WTC11 (cell line): ENCODE measurements around the gene BMP6. TPM values are rescaled to one million over a fixed set of nuclear protein-coding genes. Genes with fewer than 3 reads are reported as not detected.
A peak's percentile ranks its signal among the peaks of the same experiment; 100 is the strongest.

Experiments used
- ATAC-seq: fragments of 200-7000 bp; cut with Tn5 transposase; 2 replicates; pipeline ENCODE4 v1.10.0; 2021; ENCODE audit warnings: mild to moderate bottlenecking, moderate library complexity
- CTCF ChIA-PET: fragments of 300-600 bp; sonication (Branson Sonifier 250); formaldehyde crosslinking; loops from one replicate; lab custom pipeline; 2021; ENCODE audit warnings: antibody characterized with exemption; lab: Charles Lee
- POLR2A ChIA-PET: fragments of 350-600 bp; sonication (Branson Sonifier 250); formaldehyde crosslinking; loops from one replicate; lab custom pipeline; 2021; ENCODE audit warnings: antibody characterized with exemption; lab: Charles Lee
- DNase-seq: peaks from one replicate; pipeline ENCODE4 v3.0.0; 2021; ENCODE audit warnings: low spot score
- H3K27ac Mint-ChIP-seq: 2 replicates; pipeline ENCODE4 v1.8.0; 2021; ENCODE audit warnings: mixed read lengths
- H3K27me3 Mint-ChIP-seq: 2 replicates; pipeline ENCODE4 v1.8.0; 2021; ENCODE audit warnings: low read depth, mild to moderate bottlenecking, moderate library complexity, mixed read lengths
- H3K36me3 Mint-ChIP-seq: 2 replicates; pipeline ENCODE4 v1.8.0; 2021; ENCODE audit warnings: mixed read lengths
- H3K4me1 Mint-ChIP-seq: 2 replicates; pipeline ENCODE4 v1.8.0; 2022; ENCODE audit warnings: mixed read lengths
- H3K4me3 Mint-ChIP-seq: 2 replicates; pipeline ENCODE4 v1.8.0; 2021; ENCODE audit warnings: mild to moderate bottlenecking, moderate library complexity, mixed read lengths
- H3K9me3 Mint-ChIP-seq: 2 replicates; pipeline ENCODE4 v1.8.0; 2021; ENCODE audit warnings: mixed read lengths
- ATF1 ChIP-seq: sonication (generic); formaldehyde crosslinking; IDR thresholded peaks from 2 replicates; pipeline ENCODE4 v1.8.1; 2023; ENCODE audit warnings: mild to moderate bottlenecking, moderate library complexity, missing genetic modification reagents
- CDX4 ChIP-seq: fragments of 250-450 bp; sonication (Bioruptor Pico); IDR thresholded peaks from 2 replicates; pipeline ENCODE4 v1.9.0; 2021; ENCODE audit warnings: moderate library complexity, mild to moderate bottlenecking, inconsistent platforms, borderline replicate concordance
- CTCF ChIP-seq: fragments of 200-600 bp; IDR thresholded peaks from 2 replicates; pipeline ENCODE4 v1.8.0; 2022; ENCODE audit warnings: antibody characterized with exemption
- E2F1 ChIP-seq: sonication (generic); formaldehyde crosslinking; IDR thresholded peaks from 2 replicates; pipeline ENCODE4 v1.8.0; 2022; ENCODE audit warnings: mild to moderate bottlenecking, missing genetic modification reagents
- E2F4 ChIP-seq: sonication (generic); formaldehyde crosslinking; IDR thresholded peaks from 2 replicates; pipeline ENCODE4 v1.8.1; 2022; ENCODE audit warnings: low read depth, mild to moderate bottlenecking, moderate library complexity, missing genetic modification reagents, borderline replicate concordance
- E2F5 ChIP-seq: sonication (generic); formaldehyde crosslinking; IDR thresholded peaks from 2 replicates; pipeline ENCODE4 v1.8.1; 2022; ENCODE audit warnings: mild to moderate bottlenecking, moderate library complexity, missing genetic modification reagents
- GTF2I ChIP-seq: fragments of 250-450 bp; sonication (Bioruptor Pico); conservative IDR thresholded peaks from 2 replicates; pipeline ENCODE4 v1.4.0; 2021; ENCODE audit warnings: mild to moderate bottlenecking
- IRF1 ChIP-seq: sonication (generic); formaldehyde crosslinking; IDR thresholded peaks from 2 replicates; pipeline ENCODE4 v1.8.0; 2023; ENCODE audit warnings: missing genetic modification reagents
- JAZF1 ChIP-seq: fragments of 250-450 bp; sonication (Bioruptor Pico); IDR thresholded peaks from 2 replicates; pipeline ENCODE4 v1.9.0; 2021; ENCODE audit warnings: moderate library complexity, mild to moderate bottlenecking, inconsistent platforms
- JUN ChIP-seq: sonication (generic); formaldehyde crosslinking; IDR thresholded peaks from 2 replicates; pipeline ENCODE4 v1.8.0; 2023; ENCODE audit warnings: mild to moderate bottlenecking, missing genetic modification reagents
- MLX ChIP-seq: sonication (generic); formaldehyde crosslinking; IDR thresholded peaks from 2 replicates; pipeline ENCODE4 v1.8.1; 2023; ENCODE audit warnings: mild to moderate bottlenecking, missing genetic modification reagents, moderate library complexity
- NFATC4 ChIP-seq: fragments of 250-450 bp; sonication (Bioruptor Pico); IDR thresholded peaks from 2 replicates; pipeline ENCODE4 v1.9.0; 2021; ENCODE audit warnings: mild to moderate bottlenecking
- NFE2L1 ChIP-seq: sonication (generic); formaldehyde crosslinking; IDR thresholded peaks from 2 replicates; pipeline ENCODE4 v1.8.1; 2023; ENCODE audit warnings: missing genetic modification reagents
- NR2C2 ChIP-seq: sonication (generic); formaldehyde crosslinking; IDR thresholded peaks from 2 replicates; pipeline ENCODE4 v1.8.0; 2022; ENCODE audit warnings: mild to moderate bottlenecking, missing genetic modification reagents
- PRRX2 ChIP-seq: fragments of 250-450 bp; sonication (Bioruptor Pico); IDR thresholded peaks from 2 replicates; pipeline ENCODE4 v1.8.0; 2021; ENCODE audit warnings: mild to moderate bottlenecking
- RELA ChIP-seq: sonication (generic); formaldehyde crosslinking; IDR thresholded peaks from 2 replicates; pipeline ENCODE4 v1.8.1; 2022; ENCODE audit warnings: missing genetic modification reagents, mild to moderate bottlenecking, borderline replicate concordance
- SMAD4 ChIP-seq: sonication (generic); formaldehyde crosslinking; IDR thresholded peaks from 2 replicates; pipeline ENCODE4 v1.8.0; 2022; ENCODE audit warnings: mild to moderate bottlenecking, missing genetic modification reagents
- SP1 ChIP-seq: sonication (generic); formaldehyde crosslinking; conservative IDR thresholded peaks from 2 replicates; pipeline ENCODE4 v1.8.1; 2022; ENCODE audit warnings: missing genetic modification reagents
- TCF7 ChIP-seq: sonication (generic); formaldehyde crosslinking; IDR thresholded peaks from 2 replicates; pipeline ENCODE4 v1.8.0; 2022; ENCODE audit warnings: mild to moderate bottlenecking, low read depth, missing genetic modification reagents, moderate library complexity
- TEAD4 ChIP-seq: sonication (generic); formaldehyde crosslinking; IDR thresholded peaks from 2 replicates; pipeline ENCODE4 v1.8.0; 2022; ENCODE audit warnings: mild to moderate bottlenecking, missing genetic modification reagents
- ZMAT4 ChIP-seq: fragments of 250-450 bp; sonication (Bioruptor Pico); IDR thresholded peaks from 2 replicates; pipeline ENCODE4 v1.9.0; 2021; ENCODE audit warnings: mild to moderate bottlenecking
- ZNF219 ChIP-seq: sonication (generic); formaldehyde crosslinking; IDR thresholded peaks from 2 replicates; pipeline ENCODE4 v1.8.0; 2023; ENCODE audit warnings: missing genetic modification reagents, mild to moderate bottlenecking, borderline replicate concordance
- ZNF232 ChIP-seq: sonication (generic); formaldehyde crosslinking; IDR thresholded peaks from 2 replicates; pipeline ENCODE4 v1.8.0; 2022; ENCODE audit warnings: mild to moderate bottlenecking, missing genetic modification reagents
- ZNF416 ChIP-seq: fragments of 250-450 bp; sonication (Bioruptor Pico); IDR thresholded peaks from 2 replicates; pipeline ENCODE4 v1.9.0; 2021; ENCODE audit warnings: mild to moderate bottlenecking, inconsistent platforms
- total RNA-seq: library from RNA; stranded (reverse); gene quantifications from 3 replicates; pipeline ENCODE4 v1.2.3, GENCODE V29; 2021

Gene BMP6
- total RNA-seq, 1 experiment from 2014 or later: 1.0 TPM

- no peak for DNase-seq
- TF ChIP-seq RELA (CRISPR knock-in tag) (no peak), ATF1 (CRISPR knock-in tag) (no peak), E2F1 (CRISPR knock-in tag) (no peak), IRF1 (CRISPR knock-in tag) (no peak), E2F5 (CRISPR knock-in tag) (no peak), ZNF219 (CRISPR knock-in tag) (no peak), E2F4 (CRISPR knock-in tag) (no peak), PRRX2 (no peak), JAZF1 (CRISPR knock-in tag) (no peak), SMAD4 (CRISPR knock-in tag) (no peak), CTCF (no peak), SP1 (CRISPR knock-in tag) (no peak), NFATC4 (CRISPR knock-in tag) (no peak), NR2C2 (CRISPR knock-in tag) (no peak)
- Mint-ChIP-seq H3K9me3 (no peaks in the 10 kb centered on the region), H3K27me3 (peaks cover 4% of the 10 kb centered on the region), H3K36me3 (no peaks in the 10 kb centered on the region), H3K4me1 (peaks cover 8% of the 10 kb centered on the region), H3K4me3 (no peak overlapping the region), H3K27ac (no peak overlapping the region)
- CTCF ChIA-PET: no interaction called here
- 0 out of 2 replicates have a peak, but pooled peaks have one; percentile 36 for ATAC-seq
- POLR2A ChIA-PET: no interaction called here
Measured at GRCh38 chr6:7737106-7737505, 11.2 kb downstream of the BMP6 start.

- Mint-ChIP-seq H3K27me3 (peaks cover 4% of the 10 kb centered on the region), H3K27ac (no peak overlapping the region), H3K4me1 (peaks cover 3% of the 10 kb centered on the region; the same call in 1 of the 2 replicates), H3K36me3 (no peaks in the 10 kb centered on the region), H3K4me3 (no peak overlapping the region), H3K9me3 (no peaks in the 10 kb centered on the region)
- ChIA-PET CTCF (no interaction called here), POLR2A (no interaction called here)
- TF ChIP-seq NFE2L1 (CRISPR knock-in tag): no peak
- no peak for TF ChIP-seq JUN
- TF ChIP-seq TEAD4: no peak
- TF ChIP-seq ZNF416: no peak
- TF ChIP-seq ZNF232 (CRISPR knock-in tag): no peak
- no peak for TF ChIP-seq MLX (CRISPR knock-in tag)
- no peak for TF ChIP-seq CDX4 (CRISPR knock-in tag)
- no peak for TF ChIP-seq TCF7 (CRISPR knock-in tag)
- TF ChIP-seq GTF2I: no peak
- no peak for TF ChIP-seq ZMAT4 (CRISPR knock-in tag)
- DNase-seq (no peak), ATAC-seq (no peak)
Measured at GRCh38 chr6:7737867-7738266, 12.0 kb downstream of the BMP6 start.
